GM19240 (cell line): ENCODE data around the gene PPP6R2.

Experiments
- DNase-seq: peaks from one replicate; pipeline ENCODE4 v3.0.0; 2011; ENCODE audit warnings: low spot score; ENCODE audit not compliant: insufficient read length

PPP6R2 gene

GRCh38 chr22:50305923-50306566 lies 37.1 kb upstream of the PPP6R2 start:
- DNase-seq, result peak; percentile 64

GRCh38 chr22:50306753-50307749 lies 36.1 kb upstream of the PPP6R2 start, which contains the start of gene PLXNB2:
Gene PLXNB2 (minus strand): TSS chr22:50307646. CDS start chr22:50290584, 17,062 bp downstream.
- DNase-seq, result peak; percentile 70

GRCh38 chr22:50307890-50308596 lies 35.1 kb upstream of the PPP6R2 start:
- no peak for DNase-seq

GRCh38 chr22:50308597-50308935 lies 34.6 kb upstream of the PPP6R2 start:
- DNase-seq, result no peak

- no peak for DNase-seq
These were observed 34.0 kb upstream of the PPP6R2 start for GRCh38 chr22:50308986-50309600.

GRCh38 chr22:50309601-50309991 lies 33.5 kb upstream of the PPP6R2 start:
- no peak for DNase-seq

GRCh38 chr22:50310031-50310722 lies 33.0 kb upstream of the PPP6R2 start:
- DNase-seq, result no peak

GRCh38 chr22:50310949-50311444 lies 32.1 kb upstream of the PPP6R2 start:
- DNase-seq, result no peak

GRCh38 chr22:50311606-50312351 lies 31.3 kb upstream of the PPP6R2 start:
- DNase-seq, result no peak

- DNase-seq, result no peak
These were observed 30.8 kb upstream of the PPP6R2 start for GRCh38 chr22:50312371-50312770.

- no peak for DNase-seq
These were observed 30.1 kb upstream of the PPP6R2 start for GRCh38 chr22:50313021-50313420.

- DNase-seq, result no peak
These were observed 29.5 kb upstream of the PPP6R2 start for GRCh38 chr22:50313600-50313999.

GRCh38 chr22:50314081-50314454 lies 29.1 kb upstream of the PPP6R2 start:
- DNase-seq, result no peak

GRCh38 chr22:50314455-50315288 lies 28.5 kb upstream of the PPP6R2 start:
- peak; percentile 85 for DNase-seq

- no peak for DNase-seq
These were observed 27.6 kb upstream of the PPP6R2 start for GRCh38 chr22:50315289-50316113.

GRCh38 chr22:50316114-50317065 lies 26.7 kb upstream of the PPP6R2 start:
- DNase-seq, result no peak

- DNase-seq, result no peak
These were observed 25.9 kb upstream of the PPP6R2 start for GRCh38 chr22:50317178-50317577.
